H9 (cell line): Measurements from ENCODE around the gene ZAR1. TPM values are rescaled to one million over a fixed set of nuclear protein-coding genes. Genes with fewer than 3 reads are reported as not detected.

Experiments
- DNase-seq: peaks from one replicate; pipeline ENCODE4 v3.0.0-alpha.2; 2017
- H2AFZ ChIP-seq: one replicate; pipeline ENCODE4 v1.6.1; 2013; ENCODE audit warnings: mild to moderate bottlenecking, low read length, control low read depth, moderate library complexity
- H2AK5ac ChIP-seq: 2 replicates; pipeline ENCODE4 v1.6.1; 2013; ENCODE audit warnings: low read length, control low read depth, mixed read lengths; ENCODE audit not compliant: insufficient read length
- H2BK120ac ChIP-seq: one replicate; pipeline ENCODE4 v1.6.1; 2013; ENCODE audit warnings: low read depth, mild to moderate bottlenecking, low read length, control low read depth, inconsistent platforms; ENCODE audit not compliant: poor library complexity, severe bottlenecking
- H2BK12ac ChIP-seq: 2 replicates; pipeline ENCODE4 v1.6.1; 2013; ENCODE audit warnings: low read length, control low read depth, mixed read lengths, low read depth; ENCODE audit not compliant: insufficient read length
- H2BK15ac ChIP-seq: 2 replicates; pipeline ENCODE4 v1.6.1; 2013; ENCODE audit warnings: low read depth, low read length, control low read depth
- H2BK20ac ChIP-seq: one replicate; pipeline ENCODE4 v1.6.1; 2013; ENCODE audit warnings: low read depth, mild to moderate bottlenecking, low read length, control low read depth, inconsistent platforms; ENCODE audit not compliant: poor library complexity, severe bottlenecking
- H2BK5ac ChIP-seq: 2 replicates; pipeline ENCODE4 v1.6.1; 2013; ENCODE audit warnings: low read length, control low read depth, mixed read lengths; ENCODE audit not compliant: insufficient read length
- H3K14ac ChIP-seq: 2 replicates; pipeline ENCODE4 v1.6.1; 2013; ENCODE audit warnings: low read length, control low read depth; ENCODE audit not compliant: insufficient read depth
- H3K18ac ChIP-seq: 2 replicates; pipeline ENCODE4 v1.6.1; 2013; ENCODE audit warnings: low read depth, mild to moderate bottlenecking, mixed read lengths, low read length, control low read depth; ENCODE audit not compliant: insufficient read length
- H3K23ac ChIP-seq: 2 replicates; pipeline ENCODE4 v1.6.1; 2013; ENCODE audit warnings: low read length, control low read depth, mixed read lengths, low read depth; ENCODE audit not compliant: insufficient read length
- H3K23me2 ChIP-seq: 2 replicates; pipeline ENCODE4 v1.6.1; 2013; ENCODE audit warnings: low read depth, mild to moderate bottlenecking, mixed read lengths, low read length, control low read depth; ENCODE audit not compliant: insufficient read length, poor library complexity, severe bottlenecking
- H3K27ac ChIP-seq: 2 replicates; pipeline ENCODE4 v1.5.1; 2013; ENCODE audit warnings: low read length, control low read depth, mixed read lengths, low read depth; ENCODE audit not compliant: insufficient read length
- H3K27me3 ChIP-seq: 2 replicates; pipeline ENCODE4 v1.6.1; 2013; ENCODE audit warnings: low read length, control low read depth, inconsistent platforms; ENCODE audit not compliant: insufficient read depth
- H3K4ac ChIP-seq: 2 replicates; pipeline ENCODE4 v1.6.1; 2013; ENCODE audit warnings: low read depth, mild to moderate bottlenecking, control low read depth, inconsistent platforms, low read length, moderate library complexity
- H3K4me1 ChIP-seq: 2 replicates; pipeline ENCODE4 v1.6.1; 2013; ENCODE audit warnings: low read length, control low read depth, inconsistent platforms; ENCODE audit not compliant: insufficient read depth
- H3K4me2 ChIP-seq: 2 replicates; pipeline ENCODE4 v1.6.1; 2013; ENCODE audit warnings: low read length, control low read depth, mixed read lengths; ENCODE audit not compliant: insufficient read length, insufficient read depth
- H3K56ac ChIP-seq: 2 replicates; pipeline ENCODE4 v1.6.1; 2013; ENCODE audit warnings: low read depth, mild to moderate bottlenecking, mixed read lengths, low read length, control low read depth; ENCODE audit not compliant: insufficient read length
- H3K79me1 ChIP-seq: 2 replicates; pipeline ENCODE4 v1.6.1; 2013; ENCODE audit warnings: low read depth, mild to moderate bottlenecking, moderate library complexity, low read length, control low read depth, inconsistent platforms; ENCODE audit not compliant: insufficient read depth, poor library complexity, severe bottlenecking
- H3K79me2 ChIP-seq: 2 replicates; pipeline ENCODE4 v1.6.1; 2013; ENCODE audit warnings: low read length, control low read depth, inconsistent platforms; ENCODE audit not compliant: insufficient read depth
- H3K9ac ChIP-seq: 2 replicates; pipeline ENCODE4 v1.6.1; 2013; ENCODE audit warnings: low read length, control low read depth, mixed read lengths; ENCODE audit not compliant: insufficient read length; ENCODE audit errors: extremely low read depth
- H3K9me3 ChIP-seq: one replicate; pipeline ENCODE4 v1.6.1; 2013; ENCODE audit warnings: low read depth, low read length, inconsistent platforms; ENCODE audit not compliant: control insufficient read depth
- H3T11ph ChIP-seq: one replicate; pipeline ENCODE4 v1.6.1; 2013; ENCODE audit warnings: mild to moderate bottlenecking, low read length, control low read depth, inconsistent platforms
- H4K20me1 ChIP-seq: one replicate; pipeline ENCODE4 v1.6.1; 2013; ENCODE audit not compliant: control insufficient read depth, insufficient read length, insufficient read depth
- H4K5ac ChIP-seq: 2 replicates; pipeline ENCODE4 v1.6.1; 2013; ENCODE audit warnings: low read depth, mild to moderate bottlenecking, mixed read lengths, low read length, control low read depth; ENCODE audit not compliant: insufficient read length
- H4K8ac ChIP-seq: replicated peaks from 2 replicates; pipeline ENCODE4 v1.6.1; 2013; ENCODE audit warnings: low read length, control low read depth, mixed read lengths, low read depth; ENCODE audit not compliant: insufficient read length
- H4K91ac ChIP-seq: 2 replicates; pipeline ENCODE4 v1.6.1; 2013; ENCODE audit warnings: low read depth, mild to moderate bottlenecking, moderate library complexity, mixed read lengths, low read length, control low read depth; ENCODE audit not compliant: insufficient read length
- H3K27ac Mint-ChIP-seq, 3 experiments: 2 replicates in 2 of 3; 3 replicates in 1 of 3; pipeline ENCODE4 v1.8.0; 2020 to 2021; ENCODE audit warnings: mixed read lengths in 3 of 3, mild to moderate bottlenecking in 1 of 3, moderate library complexity in 1 of 3
- H3K27me3 Mint-ChIP-seq: 2 replicates; pipeline ENCODE4 v1.8.0; 2021; ENCODE audit warnings: low read depth, mild to moderate bottlenecking, moderate library complexity, mixed read lengths
- H3K36me3 Mint-ChIP-seq, 3 experiments: 2 replicates in 2 of 3; 3 replicates in 1 of 3; pipeline ENCODE4 v1.8.0; 2020 to 2021; ENCODE audit warnings: low read depth in 3 of 3, mixed read lengths in 3 of 3; ENCODE audit not compliant: insufficient read depth in 1 of 3
- H3K4me1 Mint-ChIP-seq, 2 experiments: 2 replicates each; pipeline ENCODE4 v1.8.0; 2020; ENCODE audit warnings: mixed read lengths in 2 of 2
- H3K4me3 Mint-ChIP-seq, 2 experiments: 2 replicates in 1 of 2; 3 replicates in 1 of 2; pipeline ENCODE4 v1.8.0; 2020 to 2021; ENCODE audit warnings: mild to moderate bottlenecking in 2 of 2, mixed read lengths in 2 of 2, moderate library complexity in 1 of 2
- H3K9me3 Mint-ChIP-seq, 2 experiments: 2 replicates in 1 of 2; 3 replicates in 1 of 2; pipeline ENCODE4 v1.8.0; 2020; ENCODE audit warnings: mild to moderate bottlenecking in 2 of 2, mixed read lengths in 2 of 2, moderate library complexity in 1 of 2
- CTCF ChIP-seq: fragments of 200-600 bp; sonication (generic); conservative IDR thresholded peaks from 3 replicates; pipeline ENCODE4 v1.8.0; 2021; ENCODE audit warnings: antibody characterized with exemption, mild to moderate bottlenecking
- WGBS: extraction: QIAGEN DNeasy Blood & Tissue Kit; methylation state at CpG from one replicate; pipeline ENCODE4 v1.1.7; 2013; ENCODE audit warnings: missing lambda C conversion rate, low lambda C conversion rate, mixed read lengths; ENCODE audit not compliant: insufficient read length; ENCODE audit errors: extremely low coverage; 5-methylcytosine and 5-hydroxymethylcytosine counted together
- total RNA-seq: library from RNA; stranded (reverse); gene quantifications from 2 replicates; pipeline ENCODE4 v1.2.1, GENCODE V29; 2021

The ZAR1 gene
- total RNA-seq, 1 experiment from 2014 or later: 0.61 TPM

- H3K4ac ChIP-seq: no peak overlapping the region
Measured at GRCh38 chr4:48446642-48447041, 43.4 kb upstream of the ZAR1 start.

More at GRCh38 chr4:48446642-48447041, 43.4 kb upstream of the ZAR1 start:
- H3K4me1 Mint-ChIP-seq: no peaks in the 10 kb centered on the region
- Histone ChIP-seq H3K79me1 (no peaks in the 10 kb centered on the region), H3K9me3 (no peaks in the 10 kb centered on the region), H3K4me2 (no peak overlapping the region), H2BK5ac (no peak overlapping the region), H2BK15ac (no peak overlapping the region), H3T11ph (no peak overlapping the region), H2BK20ac (no peak overlapping the region), H2BK120ac (no peak overlapping the region), H3K27me3 (no peaks in the 10 kb centered on the region), H3K18ac (no peak overlapping the region), H3K4me1 (no peaks in the 10 kb centered on the region), H3K23ac (no peak overlapping the region), H3K9ac (no peak overlapping the region), H4K91ac (no peak overlapping the region), H4K8ac (no peak overlapping the region), H3K23me2 (no peaks in the 10 kb centered on the region), H4K5ac (no peak overlapping the region), H3K79me2 (no peaks in the 10 kb centered on the region), H2AK5ac (no peak overlapping the region), H3K56ac (no peak overlapping the region), H4K20me1 (no peaks in the 10 kb centered on the region), H3K14ac (no peak overlapping the region), H3K27ac (no peak overlapping the region), H2AFZ (no peak overlapping the region), H2BK12ac (no peak overlapping the region)
- H3K36me3 Mint-ChIP-seq: no peaks in the 10 kb centered on the region
- DNase-seq: no peak
- no peak for TF ChIP-seq CTCF
- WGBS: no CpG with 5 or more reads among the region's 1 CpG
- H3K4me3 Mint-ChIP-seq: no peak overlapping the region
- H3K27ac Mint-ChIP-seq: no peak overlapping the region
- no peaks in the 10 kb centered on the region for H3K27me3 Mint-ChIP-seq
- no peaks in the 10 kb centered on the region for H3K9me3 Mint-ChIP-seq
